Rectal smooth muscle tissue (tissue), 1 donor: Measurements from ENCODE around the gene AKT1.
A peak's percentile ranks its signal among the peaks of the same experiment; 100 is the strongest.
"Not testable (repeated sequence)": the region's sequence is repeated elsewhere in the genome, so short reads cannot be mapped to it uniquely, and the experiment has no call there.

Experiments used
- H3K27ac ChIP-seq: one replicate; pipeline ENCODE4 v1.7.0; 2013; ENCODE audit warnings: low read depth, low read length, inconsistent platforms
- H3K27me3 ChIP-seq: one replicate; pipeline ENCODE4 v1.7.0; 2013; ENCODE audit warnings: low read length; ENCODE audit not compliant: control insufficient read depth, insufficient read depth
- H3K36me3 ChIP-seq: one replicate; pipeline ENCODE4 v1.7.0; 2013; ENCODE audit warnings: low read length; ENCODE audit not compliant: control insufficient read depth, insufficient read depth
- H3K4me1 ChIP-seq: one replicate; pipeline ENCODE4 v1.7.0; 2013; ENCODE audit warnings: low read length; ENCODE audit not compliant: control insufficient read depth, insufficient read depth
- H3K4me3 ChIP-seq: one replicate; pipeline ENCODE4 v1.7.0; 2013; ENCODE audit warnings: low read length
- H3K9ac ChIP-seq: one replicate; pipeline ENCODE4 v1.7.0; 2013; ENCODE audit warnings: low read length

Gene AKT1

DNA sequence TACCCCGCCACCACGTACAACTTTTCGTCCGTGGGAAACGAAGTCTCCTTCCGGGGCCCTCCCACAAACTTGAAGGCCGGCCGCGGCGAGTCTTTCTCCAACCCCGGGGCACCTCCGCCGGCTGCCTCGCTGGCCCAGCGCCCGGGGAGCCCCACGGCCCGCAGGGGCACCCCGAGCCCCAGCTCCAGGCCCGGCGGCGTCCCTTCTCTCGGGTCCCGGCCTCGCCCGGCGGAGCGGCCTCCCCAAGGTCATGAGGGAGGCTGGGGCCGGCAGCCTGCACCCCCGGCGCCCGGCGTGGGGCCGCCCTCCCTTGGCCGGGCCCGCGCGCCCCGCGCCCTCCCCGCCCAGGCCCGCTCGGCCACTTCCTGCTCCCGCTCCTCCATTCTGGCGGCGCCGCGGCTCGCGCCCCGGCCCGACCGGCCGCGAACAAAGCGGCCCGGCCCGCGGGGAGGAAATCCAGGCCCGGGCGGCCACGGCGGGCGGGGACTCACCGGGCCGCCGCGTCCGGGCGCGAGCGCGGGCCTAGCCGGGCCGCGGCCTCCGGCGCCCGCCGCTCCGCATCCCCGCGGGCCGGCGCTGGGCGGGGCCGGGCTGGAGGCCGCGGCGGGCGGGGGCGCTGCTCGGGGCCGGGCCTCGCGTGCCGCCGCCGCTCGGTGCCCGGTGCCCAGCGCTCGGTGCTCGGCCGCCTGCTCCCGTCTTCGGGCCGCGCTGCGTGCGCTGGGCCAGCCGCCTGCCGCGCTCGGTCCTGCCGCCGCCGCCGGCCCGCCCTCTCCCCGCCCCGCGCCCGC, at the start of gene AKT1:
Gene AKT1, minus strand, starts transcription at position 756 of the 788 bp plus-strand sequence. CDS start 3,105 bp downstream, outside the sequence.
- peaks cover 3% of the 10 kb centered on the region for H3K36me3 ChIP-seq
- H3K4me3 ChIP-seq, result peak within 1 kb of the TSS; percentile 82
- H3K9ac ChIP-seq, result peak within 1 kb of the TSS; percentile 57
- no peaks in the 10 kb centered on the region for H3K27me3 ChIP-seq
- H3K27ac ChIP-seq, result peak within 1 kb of the TSS; percentile 87
- peaks cover 16% of the 10 kb centered on the region for H3K4me1 ChIP-seq

DNA sequence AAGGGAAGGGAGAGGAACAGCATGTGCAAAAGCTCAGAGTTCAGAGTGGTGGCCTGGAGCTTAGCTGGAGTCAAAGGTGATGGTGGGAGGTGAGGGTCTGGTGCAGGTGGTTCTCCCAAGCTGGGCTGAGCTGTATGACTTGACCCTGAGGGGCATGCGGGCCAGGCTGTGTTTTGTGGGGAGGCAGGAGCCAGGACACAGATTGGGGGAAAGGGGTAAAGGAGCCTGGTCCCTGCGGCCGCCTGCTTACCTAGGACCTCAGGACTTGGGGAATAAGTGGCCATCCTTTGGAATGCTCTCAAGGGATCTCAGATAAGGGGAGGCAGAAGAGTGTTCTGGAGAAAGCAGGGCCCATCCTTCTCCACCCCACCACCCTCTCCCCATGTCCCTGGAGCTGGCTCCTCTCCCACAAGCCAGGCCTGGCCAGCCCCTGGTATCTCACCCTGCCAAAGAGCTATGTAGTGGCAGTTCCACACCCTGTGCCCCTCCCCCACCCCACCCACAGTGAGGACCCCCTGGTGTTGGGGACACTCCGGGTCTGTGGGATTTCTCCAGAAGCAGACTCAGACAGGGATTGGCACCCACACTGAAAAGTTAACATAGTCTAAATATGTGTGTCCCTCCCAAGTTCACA, 49.6 kb upstream of the AKT1 start:
- Histone ChIP-seq H3K36me3 (no peaks in the 10 kb centered on the region), H3K27me3 (peaks cover 15% of the 10 kb centered on the region), H3K27ac (no peak overlapping the region), H3K4me3 (no peak overlapping the region), H3K4me1 (peaks cover 5% of the 10 kb centered on the region), H3K9ac (no peak overlapping the region)

DNA sequence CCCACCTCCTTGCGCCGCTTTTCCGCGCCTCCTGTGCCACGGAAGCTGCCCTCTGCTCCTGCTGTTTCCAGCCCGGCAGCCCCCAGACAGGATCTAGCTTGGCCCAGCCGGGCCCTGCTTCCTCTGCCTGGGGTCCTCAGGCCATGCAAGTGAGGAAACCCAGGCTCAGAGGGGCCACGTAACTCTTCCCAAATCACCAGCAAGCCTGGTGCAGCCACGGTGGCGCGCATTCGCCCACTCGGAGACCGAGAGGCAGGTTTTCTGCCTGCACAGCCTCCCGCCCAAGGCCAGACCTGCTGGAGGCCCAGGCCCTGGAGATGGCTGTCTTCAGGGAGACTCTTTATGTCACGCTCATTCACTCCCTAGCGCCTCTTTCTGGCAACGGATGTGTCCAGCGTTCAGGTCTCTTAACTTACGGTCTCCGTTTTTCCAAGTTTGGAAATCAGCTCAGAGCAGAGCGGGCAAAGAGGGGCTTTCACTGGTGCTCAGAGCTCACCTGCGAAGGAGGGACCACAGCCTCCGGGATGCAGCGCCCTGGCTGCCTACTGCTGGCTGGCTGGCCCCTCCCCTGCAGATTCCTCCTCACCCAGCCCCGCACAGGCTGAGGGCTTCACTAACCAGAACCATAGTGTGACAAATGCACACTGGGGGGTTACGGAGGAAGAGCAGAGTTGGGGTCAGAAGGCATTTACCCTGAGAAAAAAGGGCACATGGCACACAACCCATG, 48.9 kb upstream of the AKT1 start:
- Histone ChIP-seq H3K4me1 (peaks cover 5% of the 10 kb centered on the region), H3K4me3 (peak overlapping the region; percentile 49), H3K9ac (no peak overlapping the region), H3K27ac (no peak overlapping the region), H3K36me3 (no peaks in the 10 kb centered on the region), H3K27me3 (peaks cover 15% of the 10 kb centered on the region)

DNA sequence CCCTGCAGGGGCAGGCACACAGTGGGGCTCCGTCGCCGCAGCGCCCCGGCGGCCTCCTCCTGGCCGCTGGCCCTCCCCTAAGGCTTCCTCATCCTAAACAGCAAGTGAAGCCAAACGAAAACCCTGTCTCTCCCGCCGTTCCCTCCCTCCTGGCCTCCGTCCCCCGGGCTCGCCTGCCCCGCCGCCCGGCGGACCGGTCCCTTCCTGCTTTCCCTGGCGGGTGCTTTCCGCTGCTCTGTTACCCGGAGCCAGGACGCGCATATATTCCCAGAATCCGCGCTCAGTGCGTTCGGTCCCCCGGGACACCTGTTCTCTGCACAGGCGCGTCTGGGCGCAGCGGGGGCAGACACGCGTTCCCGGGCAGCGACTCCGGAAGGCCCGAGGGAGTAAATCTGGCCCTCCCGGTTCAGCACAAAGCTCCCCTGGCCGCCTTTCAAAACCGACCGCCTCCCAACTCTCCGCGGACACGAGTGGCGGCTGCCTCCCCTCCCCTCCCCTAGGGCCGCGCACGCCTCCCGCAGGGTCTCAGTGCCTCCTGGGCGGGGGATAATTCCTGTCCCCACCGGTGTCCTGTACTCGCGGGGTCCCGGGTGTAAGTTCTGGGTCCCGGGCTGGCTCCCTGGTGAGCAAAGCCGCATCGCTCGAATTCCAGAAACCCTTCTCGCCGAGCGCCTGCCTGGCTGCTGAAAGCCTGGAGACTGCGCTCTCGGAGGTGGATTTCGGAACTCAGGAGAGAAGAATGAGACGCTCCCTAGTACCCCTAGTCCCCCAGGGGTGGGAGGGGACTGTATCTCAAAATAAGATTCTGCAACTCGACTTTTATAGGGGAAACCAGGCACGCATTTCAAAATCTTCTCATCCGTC, 48.1 kb upstream of the AKT1 start:
- peaks cover 15% of the 10 kb centered on the region for H3K27me3 ChIP-seq
- no peak overlapping the region for H3K27ac ChIP-seq

DNA sequence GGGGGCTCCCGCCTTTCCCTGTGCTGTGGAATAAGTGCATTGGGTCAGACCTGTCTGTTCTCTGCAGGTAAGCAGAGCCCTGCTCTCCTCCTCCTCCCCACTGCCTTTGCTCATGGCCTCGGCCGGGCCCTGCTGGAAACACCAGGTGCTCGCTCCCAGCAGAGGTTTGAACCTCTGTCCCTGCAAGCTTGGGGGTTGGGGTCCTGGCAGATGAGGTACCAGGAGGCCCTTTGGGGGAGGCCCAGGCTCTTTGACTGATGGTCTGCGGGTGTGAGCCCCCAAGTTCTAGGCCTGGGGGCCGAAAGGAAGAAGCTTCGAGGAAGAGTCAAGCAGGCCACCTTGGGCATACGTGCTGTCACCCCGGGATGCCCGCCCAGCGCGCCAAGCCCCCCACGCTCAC, 47.5 kb upstream of the AKT1 start:
- H3K4me3 ChIP-seq, result no peak overlapping the region
- H3K36me3 ChIP-seq, result no peaks in the 10 kb centered on the region

More for the DNA sequence above, 48.1 kb upstream of the AKT1 start:
- peaks cover 5% of the 10 kb centered on the region for H3K4me1 ChIP-seq
- no peaks in the 10 kb centered on the region for H3K36me3 ChIP-seq
- peak overlapping the region; percentile 49 for H3K4me3 ChIP-seq
- H3K9ac ChIP-seq, result no peak overlapping the region

DNA sequence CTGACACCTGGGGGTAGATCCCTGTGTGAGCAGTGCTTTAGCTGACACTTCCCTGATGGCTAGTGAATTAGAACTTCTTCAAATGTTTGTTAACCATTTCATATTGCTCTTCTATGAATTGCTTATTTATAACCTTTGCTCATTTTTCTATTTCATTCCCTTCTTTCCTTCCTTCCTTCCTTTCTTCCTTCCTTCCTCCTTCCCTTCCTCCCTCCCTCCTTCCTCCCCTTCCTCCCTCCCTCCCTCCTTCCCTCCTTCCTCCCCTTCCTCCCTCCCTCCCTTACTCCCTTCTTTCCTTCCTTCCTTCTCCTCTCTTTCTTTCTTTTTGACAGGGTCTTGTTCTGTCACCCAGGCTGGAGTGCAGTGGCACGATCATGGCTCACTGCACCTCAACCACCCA, 46.2 kb upstream of the AKT1 start:
- H3K4me3 ChIP-seq, result no peak overlapping the region
- no peaks in the 10 kb centered on the region for H3K36me3 ChIP-seq
- H3K9ac ChIP-seq, result no peak overlapping the region
- no peak overlapping the region for H3K27ac ChIP-seq
- H3K27me3 ChIP-seq, result peaks cover 15% of the 10 kb centered on the region
- peaks cover 5% of the 10 kb centered on the region for H3K4me1 ChIP-seq

More for the DNA sequence above, 47.5 kb upstream of the AKT1 start:
- Histone ChIP-seq H3K27me3 (peaks cover 15% of the 10 kb centered on the region), H3K4me1 (peaks cover 5% of the 10 kb centered on the region), H3K9ac (no peak overlapping the region), H3K27ac (no peak overlapping the region)

DNA sequence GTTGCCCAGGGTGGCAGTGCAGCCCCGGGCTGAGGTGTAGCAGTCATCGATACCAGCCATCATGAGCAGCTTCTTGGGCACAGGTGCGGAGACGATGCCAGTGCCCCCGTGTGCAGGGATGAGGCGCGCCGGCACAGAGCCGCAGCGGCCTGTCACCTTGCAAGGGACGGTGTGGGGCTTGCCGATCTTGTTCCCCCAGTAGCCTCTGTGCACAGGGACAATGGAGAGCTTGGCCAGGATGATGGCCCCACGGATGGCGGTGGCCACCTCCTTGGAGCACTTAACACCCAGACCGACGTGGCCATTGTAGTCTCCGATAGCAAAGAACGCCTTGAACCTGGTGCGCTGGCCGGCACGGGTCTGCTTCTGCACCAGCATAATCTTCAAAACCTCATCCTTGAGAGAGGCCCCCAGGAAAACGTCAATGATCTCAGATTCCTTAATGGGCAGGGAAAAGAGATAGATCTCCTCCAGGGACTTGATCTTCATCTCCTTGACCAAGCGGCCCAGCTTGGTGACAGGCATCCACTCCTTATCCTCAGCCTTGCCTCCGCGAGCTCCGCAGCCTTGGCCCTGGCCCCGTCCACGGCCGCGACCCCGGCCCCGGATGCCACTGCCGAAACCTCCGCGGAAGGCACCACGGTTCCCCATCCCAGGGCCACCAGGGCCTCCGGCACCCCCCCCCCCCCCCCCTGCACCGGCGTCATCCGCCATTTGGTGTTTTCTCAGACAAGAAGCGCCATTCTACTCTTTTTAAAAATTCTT, 40.8 kb upstream of the AKT1 start:
- not testable (repeated sequence) for H3K27me3 ChIP-seq, H3K9ac ChIP-seq, H3K4me3 ChIP-seq, H3K36me3 ChIP-seq, H3K27ac ChIP-seq, H3K4me1 ChIP-seq

DNA sequence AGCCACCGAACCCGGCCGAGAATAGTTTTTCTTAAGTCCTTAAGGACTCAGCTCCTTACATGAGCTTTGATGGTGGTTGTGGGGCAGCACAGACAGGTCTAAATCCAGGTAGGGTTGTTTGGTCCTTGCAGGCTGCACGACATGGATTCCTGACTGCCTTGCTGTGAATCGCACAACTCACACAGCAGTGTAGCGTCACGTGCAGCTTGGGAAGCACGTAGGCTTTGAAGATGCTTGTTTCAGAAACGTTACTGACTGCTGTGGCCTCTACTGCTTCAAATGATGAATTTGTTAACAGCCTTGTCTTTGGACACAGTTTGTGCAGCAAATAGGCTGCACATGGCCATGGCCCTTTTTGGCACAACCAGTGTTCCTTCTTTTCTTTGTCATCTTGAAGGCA, 35.2 kb upstream of the AKT1 start:
- no peaks in the 10 kb centered on the region for H3K27me3 ChIP-seq
- no peak overlapping the region for H3K4me3 ChIP-seq
- peaks cover under 1% of the 10 kb centered on the region for H3K4me1 ChIP-seq
- H3K9ac ChIP-seq, result no peak overlapping the region
- no peak overlapping the region for H3K27ac ChIP-seq
- H3K36me3 ChIP-seq, result no peaks in the 10 kb centered on the region

DNA sequence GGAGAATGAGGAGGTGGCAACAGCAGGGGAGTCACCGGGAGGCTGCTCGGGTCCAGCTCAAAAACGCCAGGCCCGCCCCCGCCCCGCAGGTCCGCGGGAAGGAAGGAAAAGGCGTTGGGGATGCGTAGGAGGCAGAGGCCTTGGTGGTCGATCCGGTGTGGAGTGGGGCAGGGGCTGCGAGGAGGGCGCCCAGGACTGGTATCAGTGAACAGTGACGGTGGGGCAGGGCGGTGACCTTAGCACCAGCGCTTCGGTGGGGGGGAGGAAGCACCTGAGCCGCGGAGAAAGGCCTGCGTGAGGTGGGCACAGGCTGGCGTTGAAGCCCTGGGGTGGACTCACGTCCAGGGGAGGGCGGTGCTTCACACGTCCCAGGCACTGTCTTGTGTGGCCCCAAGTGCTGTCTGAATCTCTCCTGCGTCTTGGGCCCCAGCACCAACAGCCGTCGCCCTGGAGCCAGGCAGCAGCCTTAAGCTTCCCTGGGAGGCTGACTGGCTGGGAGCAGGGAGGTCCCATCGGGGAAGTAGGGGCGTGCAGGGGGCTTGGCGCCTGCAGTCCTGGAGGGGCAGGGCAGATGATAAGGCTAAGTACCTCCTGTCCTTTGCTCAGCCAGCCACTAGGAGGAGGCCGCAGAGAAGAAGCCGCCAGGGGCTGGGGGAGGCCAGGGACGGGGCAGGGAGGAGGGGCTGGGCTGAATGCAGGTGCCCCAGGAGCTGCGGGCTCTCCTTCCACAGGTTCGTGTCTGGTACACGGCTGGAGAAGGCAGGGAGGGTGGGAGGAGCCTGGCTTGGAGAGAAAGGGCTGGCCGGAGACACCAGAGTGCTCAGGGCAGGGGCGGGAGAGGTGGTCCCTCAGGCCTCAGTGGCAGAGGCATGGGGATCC, 31.9 kb upstream of the AKT1 start:
- no peak overlapping the region for H3K9ac ChIP-seq

DNA sequence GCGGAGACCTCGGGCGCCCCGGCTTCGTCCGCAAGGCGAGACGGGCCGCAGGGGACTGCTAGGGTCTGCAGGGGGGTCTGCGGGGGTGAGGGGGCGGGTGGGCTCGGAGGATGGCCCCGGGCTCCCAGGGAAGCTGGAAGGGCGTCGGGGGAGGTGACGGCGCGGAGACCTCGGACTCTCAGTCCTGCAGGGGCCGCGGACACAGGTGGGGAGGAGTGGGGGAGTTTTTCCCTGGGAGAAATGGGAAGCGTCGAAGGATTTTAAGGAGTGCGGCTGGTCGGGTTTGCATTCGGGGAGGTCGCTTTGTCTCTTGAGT, 31.3 kb upstream of the AKT1 start:
- no peak overlapping the region for H3K27ac ChIP-seq
- H3K36me3 ChIP-seq, result no peaks in the 10 kb centered on the region

More for the DNA sequence above, 31.9 kb upstream of the AKT1 start:
- H3K4me3 ChIP-seq, result peak overlapping the region; percentile 55
- peaks cover 3% of the 10 kb centered on the region for H3K4me1 ChIP-seq
- no peaks in the 10 kb centered on the region for H3K27me3 ChIP-seq
- H3K27ac ChIP-seq, result no peak overlapping the region
- no peaks in the 10 kb centered on the region for H3K36me3 ChIP-seq

More for the DNA sequence above, 31.3 kb upstream of the AKT1 start:
- no peak overlapping the region for H3K9ac ChIP-seq
- no peaks in the 10 kb centered on the region for H3K27me3 ChIP-seq
- H3K4me1 ChIP-seq, result peaks cover 3% of the 10 kb centered on the region
- H3K4me3 ChIP-seq, result peak overlapping the region; percentile 55
